Esophagus squamous epithelium (tissue), 4 donors: ENCODE results near the gene LCAT.
"Not testable (repeated sequence)": the region's sequence is repeated elsewhere in the genome, so short reads cannot be mapped to it uniquely, and the experiment has no call there.

Experiments
- POLR2A ChIP-seq, 4 donors: fragments of 450-650 bp; IDR thresholded peaks; one replicate each; pipeline ENCODE4 v1.6.1; 2017; ENCODE audit warnings: antibody characterized with exemption in 4 of 4, mild to moderate bottlenecking in 4 of 4, moderate library complexity in 3 of 4
- TF ChIP-seq, protein P1 (sequence below), 6 experiments: fragments of 450-650 bp in 4 of 6; fragments of 200-600 bp in 2 of 6; sonication (generic) in 2 of 6; IDR thresholded peaks; one replicate each; pipeline ENCODE4 v1.5.1; 2016 to 2019; ENCODE audit warnings: antibody characterized with exemption in 6 of 6, mild to moderate bottlenecking in 4 of 6, moderate library complexity in 4 of 6

DNA sequence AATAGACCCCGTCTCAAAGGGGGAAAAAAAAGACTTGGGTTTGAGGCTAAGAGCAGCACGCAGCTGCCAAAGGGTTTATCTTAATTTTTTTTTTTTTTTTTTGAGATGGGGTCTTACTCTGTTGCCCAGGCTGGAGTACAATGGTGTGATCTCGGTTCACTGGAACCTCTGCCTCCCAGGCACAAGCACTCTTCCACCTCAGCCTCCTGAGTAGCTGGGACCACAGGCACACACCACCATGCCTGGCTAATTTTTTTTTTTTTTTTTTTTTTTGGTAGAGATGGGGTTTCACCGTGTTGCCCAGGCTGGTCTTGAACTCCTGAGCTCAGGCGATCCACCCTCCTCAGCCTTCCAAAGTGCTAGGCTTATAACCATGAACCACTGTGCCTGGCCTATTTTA, 6.2 kb downstream of the LCAT start:
- TF ChIP-seq POLR2A (IDR thresholded peaks at IDR 0.05), result not testable (repeated sequence)
- TF ChIP-seq, protein P1, sequence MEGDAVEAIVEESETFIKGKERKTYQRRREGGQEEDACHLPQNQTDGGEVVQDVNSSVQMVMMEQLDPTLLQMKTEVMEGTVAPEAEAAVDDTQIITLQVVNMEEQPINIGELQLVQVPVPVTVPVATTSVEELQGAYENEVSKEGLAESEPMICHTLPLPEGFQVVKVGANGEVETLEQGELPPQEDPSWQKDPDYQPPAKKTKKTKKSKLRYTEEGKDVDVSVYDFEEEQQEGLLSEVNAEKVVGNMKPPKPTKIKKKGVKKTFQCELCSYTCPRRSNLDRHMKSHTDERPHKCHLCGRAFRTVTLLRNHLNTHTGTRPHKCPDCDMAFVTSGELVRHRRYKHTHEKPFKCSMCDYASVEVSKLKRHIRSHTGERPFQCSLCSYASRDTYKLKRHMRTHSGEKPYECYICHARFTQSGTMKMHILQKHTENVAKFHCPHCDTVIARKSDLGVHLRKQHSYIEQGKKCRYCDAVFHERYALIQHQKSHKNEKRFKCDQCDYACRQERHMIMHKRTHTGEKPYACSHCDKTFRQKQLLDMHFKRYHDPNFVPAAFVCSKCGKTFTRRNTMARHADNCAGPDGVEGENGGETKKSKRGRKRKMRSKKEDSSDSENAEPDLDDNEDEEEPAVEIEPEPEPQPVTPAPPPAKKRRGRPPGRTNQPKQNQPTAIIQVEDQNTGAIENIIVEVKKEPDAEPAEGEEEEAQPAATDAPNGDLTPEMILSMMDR (IDR thresholded peaks at IDR 0.05), result not testable (repeated sequence)
